ENCODE measurements around the gene GDPD4.

Gene GDPD4

DNA sequence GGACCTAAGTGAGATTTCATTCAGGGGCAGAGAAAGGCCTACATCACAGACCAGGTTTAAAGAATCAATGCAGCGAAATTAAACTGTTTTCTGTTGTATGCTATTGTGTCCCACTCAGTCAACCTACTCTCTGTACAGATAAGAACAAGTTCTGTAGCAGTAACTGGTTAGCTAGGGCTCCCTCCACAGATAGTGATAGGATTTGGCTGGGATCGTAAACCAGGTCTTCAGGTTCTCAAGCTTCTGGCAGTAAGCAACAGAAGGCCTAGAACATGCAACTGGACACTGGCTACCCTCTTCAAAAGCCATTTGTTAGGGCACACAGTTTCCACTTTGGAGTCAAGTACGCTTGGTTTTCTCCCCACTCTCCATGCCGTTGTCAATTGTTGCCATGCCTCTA lies 69.2 kb downstream of the GDPD4 start:
- DNase-seq = no peak

GRCh38 chr11:77231800-77232199 lies 69.7 kb downstream of the GDPD4 start:
- DNase-seq = no peak

DNA sequence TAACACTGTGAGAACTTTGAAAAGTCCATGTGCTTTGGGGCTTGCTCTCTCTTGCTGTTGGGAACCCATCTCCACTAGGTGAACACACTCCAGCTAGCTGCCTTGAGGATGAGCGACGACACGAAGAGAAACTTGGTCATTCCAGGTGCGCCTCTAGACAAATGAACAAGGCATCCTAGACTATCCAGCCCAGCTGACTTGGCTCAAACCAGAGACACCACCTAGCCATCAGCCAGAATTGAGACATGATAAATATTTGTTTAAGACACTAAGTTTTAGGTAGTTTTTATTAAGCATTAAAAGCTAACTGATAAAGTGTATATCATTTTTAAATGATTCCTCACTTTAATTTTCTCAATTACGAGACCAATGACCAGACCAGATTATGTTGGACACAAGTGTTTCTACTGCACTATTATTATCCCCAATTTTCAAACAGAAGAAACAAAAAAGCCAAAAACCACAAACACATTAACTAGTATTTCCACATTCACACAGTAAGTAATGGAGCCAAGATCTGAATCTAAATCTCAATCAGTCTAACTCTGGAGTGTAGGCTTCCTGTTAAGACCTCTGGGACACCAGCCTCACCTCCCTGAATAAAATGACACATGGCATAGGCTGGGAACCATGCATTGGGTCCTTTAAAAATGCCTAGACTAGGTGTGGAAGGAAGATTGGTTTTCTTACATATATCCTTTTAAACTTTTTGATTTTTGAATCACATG lies 70.4 kb downstream of the GDPD4 start:
- no peak for DNase-seq

- no peak for DNase-seq
These were observed 77.7 kb downstream of the GDPD4 start for GRCh38 chr11:77223797-77224196.

- DNase-seq = no peak
These were observed 84.3 kb downstream of the GDPD4 start for GRCh38 chr11:77217156-77217555.

DNA sequence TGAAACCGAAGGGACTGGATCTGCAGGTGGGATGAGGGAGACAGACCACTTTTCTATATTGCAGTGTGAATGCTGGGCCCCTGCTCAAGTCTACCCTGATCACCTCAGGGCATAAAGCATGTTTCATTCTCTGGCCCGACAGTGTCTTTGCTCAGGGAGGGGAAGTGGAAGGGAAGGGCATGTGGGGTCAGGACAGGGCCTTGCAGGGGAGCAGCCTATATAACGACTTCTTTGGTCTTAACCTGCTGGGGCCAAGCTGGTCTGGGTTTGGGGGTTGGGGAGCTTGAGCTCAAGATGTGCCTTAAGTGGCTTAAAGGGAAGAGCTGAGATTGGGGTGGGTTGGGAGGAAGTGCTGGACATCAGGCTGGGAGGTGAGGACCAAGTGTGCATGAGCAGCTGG lies 86.4 kb downstream of the GDPD4 start:
- no peak for DNase-seq

DNA sequence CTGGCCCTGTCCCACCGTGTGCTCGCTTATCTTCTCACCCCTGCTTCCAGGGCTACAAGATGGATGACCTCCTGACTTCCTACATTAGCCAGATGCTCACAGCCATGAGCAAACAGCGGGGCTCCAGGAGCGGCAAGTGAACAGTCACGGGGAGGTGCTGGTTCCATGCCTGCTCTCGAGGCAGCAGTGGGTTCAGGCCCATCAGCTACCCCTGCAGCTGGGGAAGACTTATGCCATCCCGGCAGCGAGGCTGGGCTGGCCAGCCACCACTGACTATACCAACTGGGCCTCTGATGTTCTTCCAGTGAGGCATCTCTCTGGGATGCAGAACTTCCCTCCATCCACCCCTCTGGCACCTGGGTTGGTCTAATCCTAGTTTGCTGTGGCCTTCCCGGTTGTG lies 86.9 kb downstream of the GDPD4 start:
- DNase-seq = no peak

GRCh38 chr11:77213589-77214428 lies 87.7 kb downstream of the GDPD4 start:
- no peak for DNase-seq

GRCh38 chr11:77213029-77213579 lies 88.4 kb downstream of the GDPD4 start:
- no peak for DNase-seq

GRCh38 chr11:77212314-77213007 lies 89.0 kb downstream of the GDPD4 start:
- no peak for DNase-seq

DNA sequence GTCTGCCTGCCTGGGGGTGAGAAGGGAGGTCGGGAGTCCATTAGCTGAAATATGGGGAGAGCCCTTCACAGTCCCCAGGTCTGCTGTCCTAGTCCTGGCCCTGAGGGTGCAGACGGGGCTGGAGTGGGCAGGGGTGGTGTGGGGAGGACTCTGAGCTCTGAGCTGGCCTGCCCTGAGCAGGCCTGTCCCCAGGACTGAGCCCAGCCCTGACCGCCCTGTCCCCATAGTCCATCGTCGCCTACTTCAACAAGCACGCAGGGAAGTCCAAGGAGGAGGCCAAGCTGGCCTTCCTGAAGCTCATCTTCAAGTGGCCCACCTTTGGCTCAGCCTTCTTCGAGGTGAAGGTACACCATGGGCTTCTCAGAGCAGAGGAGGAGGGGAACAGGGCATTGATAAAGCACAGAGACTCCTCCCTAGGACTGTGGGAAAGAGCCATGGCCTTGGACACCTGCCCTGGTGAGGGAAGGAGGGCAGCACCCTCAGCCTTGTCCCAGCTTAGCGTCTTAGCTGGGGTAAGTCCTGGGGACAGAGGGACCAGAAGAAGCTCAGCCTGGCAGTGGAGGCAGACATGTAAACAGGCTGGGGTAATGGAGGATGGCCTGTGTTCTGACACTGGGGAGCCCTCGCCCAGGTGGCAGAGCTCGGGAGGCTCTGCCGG lies 89.8 kb downstream of the GDPD4 start:
- no peak for DNase-seq

- no peak for DNase-seq
These were observed 90.4 kb downstream of the GDPD4 start for GRCh38 chr11:77211040-77211451.

GRCh38 chr11:77209663-77210062 lies 91.8 kb downstream of the GDPD4 start:
- DNase-seq = no peak

GRCh38 chr11:77208535-77208934 lies 93.0 kb downstream of the GDPD4 start:
- no peak for DNase-seq

GRCh38 chr11:77207618-77208313 lies 93.7 kb downstream of the GDPD4 start:
- DNase-seq = no peak

GRCh38 chr11:77207019-77207485 lies 94.4 kb downstream of the GDPD4 start:
- no peak for DNase-seq

DNA sequence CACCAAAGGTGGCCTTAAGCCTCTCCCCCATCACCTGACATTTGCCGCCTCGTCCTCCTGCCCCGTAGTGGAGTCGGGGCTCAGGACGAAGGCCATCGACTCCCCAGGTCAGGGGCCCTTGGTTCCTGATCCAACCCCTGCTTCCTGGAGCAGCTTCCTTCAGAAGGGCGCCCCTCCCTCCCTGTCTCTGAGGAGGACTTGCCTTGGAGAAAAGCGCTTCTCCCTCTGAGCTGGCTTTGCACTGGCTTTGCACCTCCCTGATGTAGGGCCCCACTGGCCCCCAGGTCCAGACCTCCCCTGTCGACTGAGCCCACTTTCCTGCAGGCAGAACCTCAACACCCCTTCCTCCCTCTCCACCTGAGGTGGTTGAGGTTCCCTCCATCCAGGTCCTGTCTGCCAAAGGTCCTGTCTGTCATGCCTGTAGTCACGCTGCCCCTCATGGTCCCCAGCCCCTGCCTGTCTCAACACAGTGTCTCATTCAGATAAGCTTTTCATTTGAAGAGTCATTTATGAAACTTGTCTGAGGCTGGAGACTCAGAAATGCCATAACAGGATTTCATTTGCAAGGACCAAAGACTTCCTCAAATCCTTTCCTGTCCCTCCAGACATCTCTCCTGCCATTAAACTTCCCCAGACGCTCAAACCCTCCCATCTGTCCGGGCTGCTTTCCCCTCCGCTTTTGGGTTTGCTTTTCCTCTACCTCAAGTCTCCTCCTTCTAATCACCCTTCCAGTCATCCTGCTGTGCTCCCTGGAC lies 95.0 kb downstream of the GDPD4 start:
- no peak for DNase-seq

- DNase-seq = no peak
These were observed 95.8 kb downstream of the GDPD4 start for GRCh38 chr11:77205467-77206263.

DNA sequence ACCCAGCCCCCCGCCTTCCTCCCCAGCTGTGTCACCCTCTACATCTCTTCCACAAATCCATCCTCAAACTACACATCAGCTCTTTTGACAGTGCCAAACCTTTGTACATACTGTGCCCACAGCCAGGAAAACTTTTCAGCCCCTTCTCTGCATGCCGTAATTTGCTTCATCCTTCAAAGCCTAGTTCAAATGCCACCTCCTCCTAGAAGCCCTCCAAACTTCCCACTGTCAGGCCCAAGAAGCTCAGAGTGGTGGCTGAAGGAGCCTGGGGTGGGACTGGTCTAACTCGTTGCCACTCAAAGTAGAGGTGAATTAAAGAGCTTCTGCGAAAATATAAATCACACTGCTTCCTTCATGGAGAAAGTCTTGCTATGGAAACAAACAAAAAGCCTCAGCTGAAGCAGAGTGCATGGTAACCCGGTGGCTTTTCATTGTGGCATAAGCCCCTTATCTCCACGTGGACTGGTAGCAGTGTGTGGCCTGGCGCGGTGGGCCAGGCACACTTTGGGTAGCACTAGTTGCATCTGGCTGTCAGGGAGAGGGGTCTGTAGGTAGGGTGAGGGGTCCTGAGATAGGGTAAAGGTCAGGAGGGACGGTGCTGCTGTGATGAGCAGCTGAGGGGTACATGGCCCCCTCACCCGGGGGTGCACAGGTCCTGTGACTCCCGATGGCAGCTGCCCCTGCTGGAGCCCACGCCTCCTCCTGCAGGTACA lies 96.6 kb downstream of the GDPD4 start:
- no peak for DNase-seq

Data from activated CD4-positive, alpha-beta T cell treated with anti-CD3 and anti-CD28 coated beads, Interleukin-2, amount 50 U/mL, for 48 hours (primary cell).